GM23338 (cell line): ENCODE data around the gene SRRM2. TPM values are rescaled to one million over a fixed set of nuclear protein-coding genes. Genes with fewer than 3 reads are reported as not detected.

Source experiments
- ATAC-seq: fragments of 200-7000 bp; cut with Tn5 transposase; 3 replicates; pipeline ENCODE4 v1.9.1; 2020
- DNase-seq: peaks from one replicate; pipeline ENCODE4 v3.0.0-alpha.2; 2015; ENCODE audit warnings: low spot score
- H2AFZ ChIP-seq: fragments of 200-600 bp; sonication (generic); 2 replicates; pipeline ENCODE4 v1.8.0; 2016; ENCODE audit warnings: antibody characterized with exemption, mild to moderate bottlenecking, moderate library complexity
- H3F3A ChIP-seq: fragments of 200-600 bp; sonication (generic); replicated peaks from 2 replicates; pipeline ENCODE4 v1.8.0; 2017; ENCODE audit warnings: antibody characterized with exemption, mixed run types, low read depth
- H3K27ac ChIP-seq: fragments of 200-600 bp; sonication (generic); 2 replicates; pipeline ENCODE4 v1.6.1; 2016; ENCODE audit warnings: low read depth
- H3K27me3 ChIP-seq: fragments of 200-600 bp; sonication (generic); 2 replicates; pipeline ENCODE4 v1.8.0; 2016; ENCODE audit warnings: mild to moderate bottlenecking, mixed run types, moderate library complexity; ENCODE audit not compliant: insufficient read depth
- H3K36me3 ChIP-seq: fragments of 200-600 bp; sonication (generic); 2 replicates; pipeline ENCODE4 v1.8.0; 2016; ENCODE audit warnings: mild to moderate bottlenecking; ENCODE audit not compliant: insufficient read depth
- H3K4me1 ChIP-seq: fragments of 200-600 bp; sonication (generic); 2 replicates; pipeline ENCODE4 v1.8.0; 2016; ENCODE audit warnings: mild to moderate bottlenecking, moderate library complexity; ENCODE audit not compliant: insufficient read depth
- H3K4me2 ChIP-seq: fragments of 200-600 bp; sonication (generic); 2 replicates; pipeline ENCODE4 v1.7.1; 2017; ENCODE audit warnings: mixed run types
- H3K4me3 ChIP-seq: fragments of 200-600 bp; sonication (generic); 2 replicates; pipeline ENCODE4 v1.6.1; 2016; ENCODE audit warnings: mixed run types
- H3K79me2 ChIP-seq: fragments of 200-600 bp; sonication (generic); replicated peaks from 2 replicates; pipeline ENCODE4 v1.8.0; 2017; ENCODE audit warnings: mild to moderate bottlenecking; ENCODE audit not compliant: insufficient read depth
- H3K9me2 ChIP-seq: fragments of 200-600 bp; sonication (generic); 2 replicates; pipeline ENCODE4 v1.8.0; 2017; ENCODE audit not compliant: insufficient read depth
- H4K20me1 ChIP-seq: fragments of 200-600 bp; sonication (generic); replicated peaks from 2 replicates; pipeline ENCODE4 v1.8.0; 2017; ENCODE audit warnings: mild to moderate bottlenecking; ENCODE audit not compliant: insufficient read depth
- H3K27ac Mint-ChIP-seq: 2 replicates; pipeline ENCODE4 v1.8.0; 2020; ENCODE audit warnings: inconsistent platforms, mild to moderate bottlenecking, moderate library complexity, mixed read lengths
- H3K27me3 Mint-ChIP-seq: 3 replicates; pipeline ENCODE4 v1.8.0; 2022; ENCODE audit warnings: low read depth, mild to moderate bottlenecking, moderate library complexity, mixed read lengths, inconsistent platforms; ENCODE audit not compliant: insufficient read depth, poor library complexity
- H3K36me3 Mint-ChIP-seq: 3 replicates; pipeline ENCODE4 v1.8.0; 2021; ENCODE audit warnings: low read depth, mild to moderate bottlenecking, inconsistent platforms, moderate library complexity, mixed read lengths
- H3K4me1 Mint-ChIP-seq: 3 replicates; pipeline ENCODE4 v1.8.0; 2020; ENCODE audit warnings: mild to moderate bottlenecking, inconsistent platforms, mixed read lengths
- H3K4me3 Mint-ChIP-seq: 3 replicates; pipeline ENCODE4 v1.8.0; 2021; ENCODE audit warnings: moderate library complexity, mild to moderate bottlenecking, inconsistent platforms, mixed read lengths
- H3K9me3 Mint-ChIP-seq: 3 replicates; pipeline ENCODE4 v1.8.0; 2020; ENCODE audit warnings: moderate library complexity, mild to moderate bottlenecking, inconsistent platforms, mixed read lengths
- CREB1 ChIP-seq: fragments of 250-450 bp; sonication (Bioruptor Pico); IDR thresholded peaks from 2 replicates; pipeline ENCODE4 v1.5.0; 2020; ENCODE audit warnings: low read depth, mild to moderate bottlenecking, moderate library complexity
- EZH2 ChIP-seq: fragments of 200-600 bp; sonication (generic); IDR thresholded peaks from one replicate; pipeline ENCODE4 v1.8.0; 2017; ENCODE audit warnings: antibody characterized with exemption, mild to moderate bottlenecking, low read depth; ENCODE audit not compliant: unreplicated experiment
- EZH2phosphoT487 ChIP-seq: fragments of 200-600 bp; sonication (generic); IDR thresholded peaks from one replicate; pipeline ENCODE4 v1.8.1; 2018; ENCODE audit warnings: antibody characterized with exemption; ENCODE audit not compliant: unreplicated experiment
- JUNB ChIP-seq: IDR thresholded peaks from one replicate; pipeline ENCODE4 v1.6.1; 2016; ENCODE audit warnings: antibody characterized with exemption; ENCODE audit not compliant: unreplicated experiment
- NANOG ChIP-seq: IDR thresholded peaks from 2 replicates; pipeline ENCODE4 v1.6.1; 2016; ENCODE audit warnings: antibody characterized with exemption, borderline replicate concordance
- POLR2AphosphoS5 ChIP-seq: IDR thresholded peaks from 2 replicates; pipeline ENCODE4 v1.6.1; 2016; ENCODE audit warnings: antibody characterized with exemption, low read depth
- ZNF114 ChIP-seq: fragments of 250-450 bp; sonication (Bioruptor Pico); IDR thresholded peaks from 2 replicates; pipeline ENCODE4 v1.5.0; 2020; ENCODE audit warnings: mild to moderate bottlenecking, moderate library complexity
- ZNF331 ChIP-seq: fragments of 250-450 bp; sonication (Bioruptor Pico); IDR thresholded peaks from 2 replicates; pipeline ENCODE4 v1.5.0; 2020; ENCODE audit warnings: low read depth, mild to moderate bottlenecking, moderate library complexity
- polyA plus RNA-seq: library from polyadenylated mRNA; unstranded; fragments of >200 nt; fragmentation: Nextera tagmentation; extraction: Ambion mirVana; gene quantifications from 2 replicates; pipeline ENCODE4 v1.2.1, GENCODE V29; 2016
- total RNA-seq: library from RNA; depleted of rRNA; stranded (reverse); fragments of >200 nt; shearing (Covaris generic); gene quantifications from 2 replicates; pipeline ENCODE4 v1.2.3, GENCODE V29; 2014
- TF ChIP-seq, protein P1 (sequence below): IDR thresholded peaks from one replicate; pipeline ENCODE4 v1.6.1; 2018; ENCODE audit warnings: antibody characterized with exemption; ENCODE audit not compliant: unreplicated experiment
- TF ChIP-seq, protein P2 (sequence below), 2 experiments: fragments of 200-600 bp in 1 of 2; sonication (generic) in 1 of 2; conservative IDR thresholded peaks; 2 replicates each; pipeline versions ENCODE4 v1.5.1 to v1.6.1; 2016 to 2017; ENCODE audit warnings: antibody characterized with exemption in 2 of 2, low read depth in 2 of 2, mild to moderate bottlenecking in 2 of 2, moderate library complexity in 1 of 2
- TF ChIP-seq, protein P3 (sequence below): fragments of 250-450 bp; sonication (Bioruptor Pico); IDR thresholded peaks from 2 replicates; pipeline ENCODE4 v1.5.0; 2020; ENCODE audit warnings: mild to moderate bottlenecking, moderate library complexity

The SRRM2 gene
- total and polyA plus RNA-seq, 2 experiments from 2014 or later = 308 to 893 TPM

DNA sequence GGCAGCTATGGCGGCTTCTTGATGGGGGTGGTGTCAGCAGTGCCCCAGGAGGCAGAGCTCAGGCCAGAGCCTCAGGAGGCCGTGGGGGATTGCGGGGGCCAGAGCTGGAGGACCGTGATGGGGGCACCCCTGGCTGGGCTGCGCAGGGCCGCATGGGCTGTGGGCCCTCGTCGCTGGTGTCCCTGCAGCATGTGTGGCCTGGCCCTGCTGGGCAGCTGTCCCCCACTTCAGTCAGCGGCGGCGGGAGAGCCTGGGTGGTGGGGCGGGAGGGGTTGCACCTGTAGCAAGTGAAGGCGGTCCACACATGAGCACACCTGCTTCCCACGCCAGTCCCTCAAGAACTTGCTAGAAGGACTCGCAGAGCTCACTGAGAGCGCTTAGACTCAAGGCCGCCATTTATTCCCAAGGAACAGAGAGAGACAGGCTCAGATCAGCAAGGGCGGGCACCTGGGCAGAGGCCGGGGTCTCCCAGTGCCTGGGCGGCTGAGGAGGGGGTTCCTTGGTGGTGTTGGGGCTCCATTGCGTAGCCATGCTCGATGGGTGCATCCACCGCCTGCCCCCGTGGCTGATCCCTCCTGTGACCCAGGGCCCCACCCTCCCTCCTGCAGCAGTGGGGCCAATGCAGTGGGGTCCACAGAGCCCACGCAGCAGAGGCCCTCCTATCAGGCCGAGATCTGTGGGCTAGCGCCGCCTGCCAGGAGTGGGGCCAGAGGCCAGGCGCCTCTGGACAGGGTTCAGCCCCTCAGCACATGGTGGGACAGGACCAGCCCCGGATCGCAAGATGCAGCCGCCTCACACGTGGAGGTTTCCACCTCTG lies 48.1 kb upstream of the SRRM2 start:
- no peaks in the 10 kb centered on the region for H3K27me3 ChIP-seq
- H3K27me3 Mint-ChIP-seq = peaks cover 3% of the 10 kb centered on the region
- ATAC-seq (no peak), DNase-seq (no peak)
- no peaks in the 10 kb centered on the region; the same call in 1 of the 2 replicates for H4K20me1 ChIP-seq
- no peaks in the 10 kb centered on the region for H3K9me3 Mint-ChIP-seq
- no peaks in the 10 kb centered on the region for H3K79me2 ChIP-seq
- H3K36me3 ChIP-seq = 0 out of 2 replicates have a peak, but pooled peaks cover 5% of the 10 kb centered on the region
- TF ChIP-seq EZH2phosphoT487 (no peak), CREB1 (CRISPR knock-in tag) (no peak), NANOG (no peak), ZNF114 (CRISPR knock-in tag) (no peak), ZNF331 (CRISPR knock-in tag) (no peak), EZH2 (no peak), POLR2AphosphoS5 (no peak), JUNB (no peak)
- TF ChIP-seq, protein P1, sequence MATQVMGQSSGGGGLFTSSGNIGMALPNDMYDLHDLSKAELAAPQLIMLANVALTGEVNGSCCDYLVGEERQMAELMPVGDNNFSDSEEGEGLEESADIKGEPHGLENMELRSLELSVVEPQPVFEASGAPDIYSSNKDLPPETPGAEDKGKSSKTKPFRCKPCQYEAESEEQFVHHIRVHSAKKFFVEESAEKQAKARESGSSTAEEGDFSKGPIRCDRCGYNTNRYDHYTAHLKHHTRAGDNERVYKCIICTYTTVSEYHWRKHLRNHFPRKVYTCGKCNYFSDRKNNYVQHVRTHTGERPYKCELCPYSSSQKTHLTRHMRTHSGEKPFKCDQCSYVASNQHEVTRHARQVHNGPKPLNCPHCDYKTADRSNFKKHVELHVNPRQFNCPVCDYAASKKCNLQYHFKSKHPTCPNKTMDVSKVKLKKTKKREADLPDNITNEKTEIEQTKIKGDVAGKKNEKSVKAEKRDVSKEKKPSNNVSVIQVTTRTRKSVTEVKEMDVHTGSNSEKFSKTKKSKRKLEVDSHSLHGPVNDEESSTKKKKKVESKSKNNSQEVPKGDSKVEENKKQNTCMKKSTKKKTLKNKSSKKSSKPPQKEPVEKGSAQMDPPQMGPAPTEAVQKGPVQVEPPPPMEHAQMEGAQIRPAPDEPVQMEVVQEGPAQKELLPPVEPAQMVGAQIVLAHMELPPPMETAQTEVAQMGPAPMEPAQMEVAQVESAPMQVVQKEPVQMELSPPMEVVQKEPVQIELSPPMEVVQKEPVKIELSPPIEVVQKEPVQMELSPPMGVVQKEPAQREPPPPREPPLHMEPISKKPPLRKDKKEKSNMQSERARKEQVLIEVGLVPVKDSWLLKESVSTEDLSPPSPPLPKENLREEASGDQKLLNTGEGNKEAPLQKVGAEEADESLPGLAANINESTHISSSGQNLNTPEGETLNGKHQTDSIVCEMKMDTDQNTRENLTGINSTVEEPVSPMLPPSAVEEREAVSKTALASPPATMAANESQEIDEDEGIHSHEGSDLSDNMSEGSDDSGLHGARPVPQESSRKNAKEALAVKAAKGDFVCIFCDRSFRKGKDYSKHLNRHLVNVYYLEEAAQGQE = no peak
- TF ChIP-seq, protein P2, sequence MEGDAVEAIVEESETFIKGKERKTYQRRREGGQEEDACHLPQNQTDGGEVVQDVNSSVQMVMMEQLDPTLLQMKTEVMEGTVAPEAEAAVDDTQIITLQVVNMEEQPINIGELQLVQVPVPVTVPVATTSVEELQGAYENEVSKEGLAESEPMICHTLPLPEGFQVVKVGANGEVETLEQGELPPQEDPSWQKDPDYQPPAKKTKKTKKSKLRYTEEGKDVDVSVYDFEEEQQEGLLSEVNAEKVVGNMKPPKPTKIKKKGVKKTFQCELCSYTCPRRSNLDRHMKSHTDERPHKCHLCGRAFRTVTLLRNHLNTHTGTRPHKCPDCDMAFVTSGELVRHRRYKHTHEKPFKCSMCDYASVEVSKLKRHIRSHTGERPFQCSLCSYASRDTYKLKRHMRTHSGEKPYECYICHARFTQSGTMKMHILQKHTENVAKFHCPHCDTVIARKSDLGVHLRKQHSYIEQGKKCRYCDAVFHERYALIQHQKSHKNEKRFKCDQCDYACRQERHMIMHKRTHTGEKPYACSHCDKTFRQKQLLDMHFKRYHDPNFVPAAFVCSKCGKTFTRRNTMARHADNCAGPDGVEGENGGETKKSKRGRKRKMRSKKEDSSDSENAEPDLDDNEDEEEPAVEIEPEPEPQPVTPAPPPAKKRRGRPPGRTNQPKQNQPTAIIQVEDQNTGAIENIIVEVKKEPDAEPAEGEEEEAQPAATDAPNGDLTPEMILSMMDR (conservative IDR thresholded peaks at IDR 0.05; ENCODE audit: low read depth in 2 of 2) = no peak
- TF ChIP-seq, protein P3, sequence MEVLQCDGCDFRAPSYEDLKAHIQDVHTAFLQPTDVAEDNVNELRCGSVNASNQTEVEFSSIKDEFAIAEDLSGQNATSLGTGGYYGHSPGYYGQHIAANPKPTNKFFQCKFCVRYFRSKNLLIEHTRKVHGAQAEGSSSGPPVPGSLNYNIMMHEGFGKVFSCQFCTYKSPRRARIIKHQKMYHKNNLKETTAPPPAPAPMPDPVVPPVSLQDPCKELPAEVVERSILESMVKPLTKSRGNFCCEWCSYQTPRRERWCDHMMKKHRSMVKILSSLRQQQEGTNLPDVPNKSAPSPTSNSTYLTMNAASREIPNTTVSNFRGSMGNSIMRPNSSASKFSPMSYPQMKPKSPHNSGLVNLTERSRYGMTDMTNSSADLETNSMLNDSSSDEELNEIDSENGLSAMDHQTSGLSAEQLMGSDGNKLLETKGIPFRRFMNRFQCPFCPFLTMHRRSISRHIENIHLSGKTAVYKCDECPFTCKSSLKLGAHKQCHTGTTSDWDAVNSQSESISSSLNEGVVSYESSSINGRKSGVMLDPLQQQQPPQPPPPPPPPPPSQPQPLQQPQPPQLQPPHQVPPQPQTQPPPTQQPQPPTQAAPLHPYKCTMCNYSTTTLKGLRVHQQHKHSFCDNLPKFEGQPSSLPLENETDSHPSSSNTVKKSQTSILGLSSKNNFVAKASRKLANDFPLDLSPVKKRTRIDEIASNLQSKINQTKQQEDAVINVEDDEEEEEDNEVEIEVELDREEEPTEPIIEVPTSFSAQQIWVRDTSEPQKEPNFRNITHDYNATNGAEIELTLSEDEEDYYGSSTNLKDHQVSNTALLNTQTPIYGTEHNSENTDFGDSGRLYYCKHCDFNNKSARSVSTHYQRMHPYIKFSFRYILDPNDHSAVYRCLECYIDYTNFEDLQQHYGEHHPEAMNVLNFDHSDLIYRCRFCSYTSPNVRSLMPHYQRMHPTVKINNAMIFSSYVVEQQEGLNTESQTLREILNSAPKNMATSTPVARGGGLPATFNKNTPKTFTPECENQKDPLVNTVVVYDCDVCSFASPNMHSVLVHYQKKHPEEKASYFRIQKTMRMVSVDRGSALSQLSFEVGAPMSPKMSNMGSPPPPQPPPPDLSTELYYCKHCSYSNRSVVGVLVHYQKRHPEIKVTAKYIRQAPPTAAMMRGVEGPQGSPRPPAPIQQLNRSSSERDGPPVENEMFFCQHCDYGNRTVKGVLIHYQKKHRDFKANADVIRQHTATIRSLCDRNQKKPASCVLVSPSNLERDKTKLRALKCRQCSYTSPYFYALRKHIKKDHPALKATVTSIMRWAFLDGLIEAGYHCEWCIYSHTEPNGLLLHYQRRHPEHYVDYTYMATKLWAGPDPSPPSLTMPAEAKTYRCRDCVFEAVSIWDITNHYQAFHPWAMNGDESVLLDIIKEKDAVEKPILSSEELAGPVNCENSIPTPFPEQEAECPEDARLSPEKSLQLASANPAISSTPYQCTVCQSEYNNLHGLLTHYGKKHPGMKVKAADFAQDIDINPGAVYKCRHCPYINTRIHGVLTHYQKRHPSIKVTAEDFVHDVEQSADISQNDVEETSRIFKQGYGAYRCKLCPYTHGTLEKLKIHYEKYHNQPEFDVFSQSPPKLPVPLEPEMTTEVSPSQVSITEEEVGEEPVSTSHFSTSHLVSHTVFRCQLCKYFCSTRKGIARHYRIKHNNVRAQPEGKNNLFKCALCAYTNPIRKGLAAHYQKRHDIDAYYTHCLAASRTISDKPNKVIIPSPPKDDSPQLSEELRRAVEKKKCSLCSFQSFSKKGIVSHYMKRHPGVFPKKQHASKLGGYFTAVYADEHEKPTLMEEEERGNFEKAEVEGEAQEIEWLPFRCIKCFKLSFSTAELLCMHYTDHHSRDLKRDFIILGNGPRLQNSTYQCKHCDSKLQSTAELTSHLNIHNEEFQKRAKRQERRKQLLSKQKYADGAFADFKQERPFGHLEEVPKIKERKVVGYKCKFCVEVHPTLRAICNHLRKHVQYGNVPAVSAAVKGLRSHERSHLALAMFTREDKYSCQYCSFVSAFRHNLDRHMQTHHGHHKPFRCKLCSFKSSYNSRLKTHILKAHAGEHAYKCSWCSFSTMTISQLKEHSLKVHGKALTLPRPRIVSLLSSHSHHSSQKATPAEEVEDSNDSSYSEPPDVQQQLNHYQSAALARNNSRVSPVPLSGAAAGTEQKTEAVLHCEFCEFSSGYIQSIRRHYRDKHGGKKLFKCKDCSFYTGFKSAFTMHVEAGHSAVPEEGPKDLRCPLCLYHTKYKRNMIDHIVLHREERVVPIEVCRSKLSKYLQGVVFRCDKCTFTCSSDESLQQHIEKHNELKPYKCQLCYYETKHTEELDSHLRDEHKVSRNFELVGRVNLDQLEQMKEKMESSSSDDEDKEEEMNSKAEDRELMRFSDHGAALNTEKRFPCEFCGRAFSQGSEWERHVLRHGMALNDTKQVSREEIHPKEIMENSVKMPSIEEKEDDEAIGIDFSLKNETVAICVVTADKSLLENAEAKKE (CRISPR knock-in tag) = no peak
- H3K4me1 Mint-ChIP-seq = no peaks in the 10 kb centered on the region
- no peaks in the 10 kb centered on the region; the same call in 1 of the 2 replicates for H3F3A ChIP-seq
- H3K4me3 Mint-ChIP-seq = no peak overlapping the region
- no peak overlapping the region for H3K27ac ChIP-seq
- H3K4me2 ChIP-seq = no peak overlapping the region
- H3K36me3 Mint-ChIP-seq = peaks cover 12% of the 10 kb centered on the region; the same call in 2 of the 3 replicates
- no peak overlapping the region for H2AFZ ChIP-seq
- H3K4me3 ChIP-seq = no peak overlapping the region
- no peaks in the 10 kb centered on the region for H3K4me1 ChIP-seq
- H3K27ac Mint-ChIP-seq = no peak overlapping the region
- H3K9me2 ChIP-seq = no peaks in the 10 kb centered on the region
